Fibroblast of lung (primary cell): ENCODE data around the gene STEEP1.
A peak's percentile ranks its signal among the peaks of the same experiment; 100 is the strongest.

Experiments used
- EZH2 ChIP-seq: IDR thresholded peaks from 2 replicates; pipeline ENCODE4 v1.5.1; 2012; ENCODE audit warnings: low read length, control low read depth, mild to moderate bottlenecking; ENCODE audit errors: missing control alignments
- TF ChIP-seq, protein P1 (sequence below), 2 donors: IDR thresholded peaks in 1 of 2; conservative IDR thresholded peaks in 1 of 2; 1 replicate in 1 of 2; 2 replicates in 1 of 2; pipeline ENCODE4 v1.5.1; 2011 to 2012; ENCODE audit warnings: low read length in 2 of 2, control low read depth in 1 of 2, inconsistent platforms in 1 of 2, low read depth in 1 of 2, mild to moderate bottlenecking in 1 of 2

DNA sequence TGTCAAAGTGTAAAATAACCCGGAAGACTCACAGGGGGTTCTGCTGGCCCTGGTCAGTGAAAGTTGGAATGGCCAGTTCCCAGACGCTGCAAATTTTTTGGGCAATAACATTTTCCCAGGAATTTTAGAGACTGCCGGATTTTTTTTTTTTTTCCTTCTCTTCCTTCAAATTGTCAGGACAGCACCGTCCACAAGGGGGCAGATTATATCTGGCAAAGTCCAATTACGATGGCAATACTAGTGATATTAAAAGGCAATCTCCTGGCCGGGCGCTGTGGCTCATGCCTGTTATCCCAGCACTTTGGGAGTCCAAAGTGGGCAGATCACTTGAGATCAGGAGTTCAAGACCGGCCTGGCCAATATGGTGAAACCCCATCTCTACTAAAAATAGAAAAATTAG lies 76.5 kb downstream of the STEEP1 start:
- TF ChIP-seq, protein P1, sequence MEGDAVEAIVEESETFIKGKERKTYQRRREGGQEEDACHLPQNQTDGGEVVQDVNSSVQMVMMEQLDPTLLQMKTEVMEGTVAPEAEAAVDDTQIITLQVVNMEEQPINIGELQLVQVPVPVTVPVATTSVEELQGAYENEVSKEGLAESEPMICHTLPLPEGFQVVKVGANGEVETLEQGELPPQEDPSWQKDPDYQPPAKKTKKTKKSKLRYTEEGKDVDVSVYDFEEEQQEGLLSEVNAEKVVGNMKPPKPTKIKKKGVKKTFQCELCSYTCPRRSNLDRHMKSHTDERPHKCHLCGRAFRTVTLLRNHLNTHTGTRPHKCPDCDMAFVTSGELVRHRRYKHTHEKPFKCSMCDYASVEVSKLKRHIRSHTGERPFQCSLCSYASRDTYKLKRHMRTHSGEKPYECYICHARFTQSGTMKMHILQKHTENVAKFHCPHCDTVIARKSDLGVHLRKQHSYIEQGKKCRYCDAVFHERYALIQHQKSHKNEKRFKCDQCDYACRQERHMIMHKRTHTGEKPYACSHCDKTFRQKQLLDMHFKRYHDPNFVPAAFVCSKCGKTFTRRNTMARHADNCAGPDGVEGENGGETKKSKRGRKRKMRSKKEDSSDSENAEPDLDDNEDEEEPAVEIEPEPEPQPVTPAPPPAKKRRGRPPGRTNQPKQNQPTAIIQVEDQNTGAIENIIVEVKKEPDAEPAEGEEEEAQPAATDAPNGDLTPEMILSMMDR (conservative IDR thresholded peaks at IDR 0.05 in 1 of 2, IDR thresholded peaks at IDR 0.05 in 1 of 2; ENCODE audit: low read depth in 1 of 2, low read length in 2 of 2): peak; percentile 43 to 53
- TF ChIP-seq EZH2: no peak
